Measurements from ENCODE around the gene TM4SF4. TPM values are rescaled to one million over a fixed set of nuclear protein-coding genes. Genes with fewer than 3 reads are reported as not detected.

The TM4SF4 gene
- total RNA-seq, 1 experiment from 2014 or later, result not detected

- Histone ChIP-seq H2AFZ (ENCODE audit: low read length) (peak overlapping the region; percentile 66), H2BK12ac (ENCODE audit: insufficient read length, low read depth, low read length) (no peak overlapping the region), H2BK5ac (ENCODE audit: insufficient read length, low read length) (no peak overlapping the region), H3K23me2 (ENCODE audit: insufficient read length, low read depth, low read length, poor library complexity, severe bottlenecking) (no peaks in the 10 kb centered on the region), H3K9me3 (ENCODE audit: control insufficient read depth, low read depth, low read length) (no peaks in the 10 kb centered on the region), H4K20me1 (ENCODE audit: control insufficient read depth, insufficient read depth, insufficient read length) (no peaks in the 10 kb centered on the region), H4K5ac (ENCODE audit: insufficient read length, low read depth, low read length) (no peak overlapping the region), H3K9ac (ENCODE audit: extremely low read depth, insufficient read length, low read length) (no peak overlapping the region), H3K4me2 (ENCODE audit: insufficient read depth, insufficient read length, low read length) (no peak overlapping the region), H2AK5ac (ENCODE audit: insufficient read length, low read length) (no peak overlapping the region), H3K14ac (ENCODE audit: insufficient read depth, low read length) (no peak overlapping the region), H3K27me3 (ENCODE audit: insufficient read depth, low read length) (no peaks in the 10 kb centered on the region), H4K8ac (replicated peaks; ENCODE audit: insufficient read length, low read depth, low read length) (no peak overlapping the region), H2BK120ac (ENCODE audit: low read depth, low read length, poor library complexity, severe bottlenecking) (no peak overlapping the region), H3K56ac (ENCODE audit: insufficient read length, low read depth, low read length) (no peak overlapping the region), H3T11ph (ENCODE audit: low read length) (no peak overlapping the region), H3K4me1 (ENCODE audit: insufficient read depth, low read length) (no peaks in the 10 kb centered on the region), H3K79me1 (ENCODE audit: insufficient read depth, low read depth, low read length, poor library complexity, severe bottlenecking) (no peaks in the 10 kb centered on the region), H3K18ac (ENCODE audit: insufficient read length, low read depth, low read length) (no peak overlapping the region), H2BK20ac (ENCODE audit: low read depth, low read length, poor library complexity, severe bottlenecking) (no peak overlapping the region), H3K4ac (ENCODE audit: low read depth, low read length) (no peak overlapping the region), H2BK15ac (ENCODE audit: low read depth, low read length) (no peak overlapping the region), H3K27ac (ENCODE audit: insufficient read length, low read depth, low read length) (no peak overlapping the region), H3K79me2 (ENCODE audit: insufficient read depth, low read length) (no peaks in the 10 kb centered on the region), H4K91ac (ENCODE audit: insufficient read length, low read depth, low read length) (no peak overlapping the region), H3K23ac (ENCODE audit: insufficient read length, low read depth, low read length) (no peak overlapping the region)
- peaks cover 11 to 13% of the 10 kb centered on the region in 2 experiments for H3K4me1 Mint-ChIP-seq
- H3K9me3 Mint-ChIP-seq, result no peaks in the 10 kb centered on the region; a peak in 2 of 5 replicates
- peak overlapping the region; percentile 18 to 68 (median 54); a peak in 2 of 7 replicates for H3K27ac Mint-ChIP-seq
- H3K27me3 Mint-ChIP-seq (ENCODE audit: low read depth), result peaks cover 4% of the 10 kb centered on the region
- no peak overlapping the region; a peak in 2 of 5 replicates for H3K4me3 Mint-ChIP-seq
- DNase-seq, result peak; percentile 76
- peak; percentile 90 for TF ChIP-seq CTCF (conservative IDR thresholded peaks at IDR 0.05)
- H3K36me3 Mint-ChIP-seq (ENCODE audit: insufficient read depth in 1 of 3, low read depth in 3 of 3), result no peaks in the 10 kb centered on the region
- no CpG with 5 or more reads among the region's 11 CpGs for WGBS (ENCODE audit: extremely low coverage, insufficient read length, low lambda C conversion rate)
Measured at GRCh38 chr3:149494022-149494758, 19.7 kb downstream of the TM4SF4 start.
